GM13976 (cell line): ENCODE results near the gene CYFIP1.

ENCODE experiments used
- DNase-seq: peaks from one replicate; pipeline ENCODE4 v3.0.0; 2012; ENCODE audit warnings: low spot score
- CTCF ChIP-seq: IDR thresholded peaks from 2 replicates; pipeline ENCODE4 v1.5.1; 2012; ENCODE audit warnings: borderline replicate concordance, mild to moderate bottlenecking; ENCODE audit not compliant: insufficient read depth; ENCODE audit errors: extremely low read depth, missing control alignments, control extremely low read depth
- in situ Hi-C: fragments of 300-500 bp; cut with MboI; formaldehyde crosslinking; loops from one replicate; pipeline ENCODE4 v1.12.0; 2022; ENCODE audit warnings: low sequenced_read_pairs, mixed read lengths, inconsistent platforms; ENCODE audit not compliant: unreplicated experiment

CYFIP1 gene

DNA sequence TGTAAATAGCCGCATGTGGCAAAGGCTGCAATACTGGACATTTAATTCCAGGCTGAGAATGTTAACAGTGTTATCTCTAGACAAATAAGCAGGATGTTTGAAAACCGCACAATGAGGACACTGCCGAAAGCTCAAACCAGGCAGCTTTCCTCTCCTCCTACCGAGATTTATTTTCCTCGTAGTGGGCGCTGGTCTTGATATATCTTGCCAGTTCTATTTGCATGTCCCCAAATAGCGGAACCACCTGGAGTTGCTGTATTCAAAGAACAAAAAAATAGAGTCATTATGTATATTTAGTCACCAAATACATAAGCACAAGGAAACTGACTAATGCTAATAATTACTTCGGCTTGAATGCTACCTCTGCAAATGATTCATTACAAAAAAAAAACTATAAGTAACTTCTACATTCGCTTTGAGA lies 46.5 kb downstream of the CYFIP1 start:
- no peak for TF ChIP-seq CTCF
- DNase-seq, result no peak
- in situ Hi-C loops, result no loop called here

DNA sequence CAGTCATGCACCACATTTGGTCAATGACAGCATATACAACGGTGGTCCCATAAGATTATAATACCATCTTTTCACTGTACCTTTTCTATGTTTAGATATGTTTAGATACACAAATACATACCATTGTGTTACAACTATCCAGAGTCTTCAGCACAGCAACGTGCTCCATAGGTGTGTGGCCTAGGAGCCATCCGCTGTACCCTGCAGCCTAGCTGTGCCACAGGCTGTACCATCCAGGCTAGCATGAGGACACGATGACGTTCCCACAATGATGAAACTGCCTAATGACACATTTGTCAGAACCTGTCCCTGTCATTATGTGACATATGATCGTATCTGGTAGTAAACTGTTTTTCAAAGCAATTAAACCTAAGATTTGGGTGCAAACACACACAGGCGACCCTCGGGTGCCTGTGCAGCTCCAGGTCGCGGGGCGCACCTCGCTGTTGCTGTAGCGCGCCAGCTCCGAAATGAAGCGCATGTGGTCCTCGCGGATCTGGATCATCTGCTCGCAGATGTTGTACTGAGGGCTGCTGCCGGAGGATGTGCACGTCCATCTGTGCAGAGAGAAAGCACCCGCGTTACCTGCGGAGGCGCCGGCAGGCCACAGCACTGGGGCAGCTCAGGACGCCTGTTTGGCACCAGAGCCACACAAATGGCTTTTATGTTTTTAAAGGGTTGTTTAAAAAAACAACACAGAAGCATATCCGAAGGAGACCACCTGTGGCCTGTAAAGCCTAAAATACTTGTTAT lies 48.2 kb downstream of the CYFIP1 start:
- in situ Hi-C loops, result no loop called here
- TF ChIP-seq CTCF, result no peak
- no peak for DNase-seq

DNA sequence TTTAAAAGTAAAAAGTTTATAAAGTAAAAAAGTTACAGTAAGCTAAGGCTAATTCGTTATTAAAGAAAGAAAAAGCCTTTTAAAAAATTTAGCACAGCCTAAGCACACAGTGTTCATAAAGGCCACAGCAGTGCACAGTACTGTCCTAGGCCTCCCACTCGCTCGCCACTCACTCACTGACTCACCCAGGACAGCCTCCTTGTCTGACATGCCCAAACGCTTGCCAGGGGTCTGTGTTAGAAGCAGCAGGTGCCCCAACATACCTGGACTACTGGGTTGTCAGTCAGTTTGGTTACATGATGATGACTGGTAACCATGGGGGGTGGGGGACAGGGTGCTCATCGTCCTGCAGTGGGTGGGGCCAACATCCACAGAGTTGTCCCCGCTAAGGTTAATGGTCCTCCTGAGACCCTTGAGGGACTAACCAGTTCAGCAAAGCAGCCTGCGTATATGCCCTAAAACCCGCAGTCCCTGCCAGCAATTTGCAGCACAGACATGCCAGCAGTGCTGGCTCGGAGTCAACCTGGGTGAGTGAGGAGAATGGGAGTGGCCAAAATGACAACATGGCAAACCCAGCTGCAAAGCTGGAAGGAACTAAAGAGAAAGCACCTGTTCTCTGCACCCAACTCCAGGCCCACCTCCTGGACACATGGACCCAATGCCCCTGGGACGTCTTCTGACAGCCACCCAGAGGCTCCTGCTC lies 49.2 kb downstream of the CYFIP1 start:
- TF ChIP-seq CTCF, result no peak
- in situ Hi-C loops, result no loop called here
- DNase-seq, result no peak

- in situ Hi-C loops, result no loop called here
- DNase-seq, result no peak
- no peak for TF ChIP-seq CTCF
These were observed 52.4 kb downstream of the CYFIP1 start for GRCh38 chr15:22927761-22928160.

- no peak for DNase-seq
- in situ Hi-C loops, result no loop called here
- TF ChIP-seq CTCF, result no peak
These were observed 54.3 kb downstream of the CYFIP1 start for GRCh38 chr15:22925875-22926274.

GRCh38 chr15:22922003-22922402 lies 58.2 kb downstream of the CYFIP1 start:
- DNase-seq, result no peak
- in situ Hi-C loops, result no loop called here
- TF ChIP-seq CTCF, result no peak
